Measurements from ENCODE around the gene NOL6.

NOL6 gene

DNA sequence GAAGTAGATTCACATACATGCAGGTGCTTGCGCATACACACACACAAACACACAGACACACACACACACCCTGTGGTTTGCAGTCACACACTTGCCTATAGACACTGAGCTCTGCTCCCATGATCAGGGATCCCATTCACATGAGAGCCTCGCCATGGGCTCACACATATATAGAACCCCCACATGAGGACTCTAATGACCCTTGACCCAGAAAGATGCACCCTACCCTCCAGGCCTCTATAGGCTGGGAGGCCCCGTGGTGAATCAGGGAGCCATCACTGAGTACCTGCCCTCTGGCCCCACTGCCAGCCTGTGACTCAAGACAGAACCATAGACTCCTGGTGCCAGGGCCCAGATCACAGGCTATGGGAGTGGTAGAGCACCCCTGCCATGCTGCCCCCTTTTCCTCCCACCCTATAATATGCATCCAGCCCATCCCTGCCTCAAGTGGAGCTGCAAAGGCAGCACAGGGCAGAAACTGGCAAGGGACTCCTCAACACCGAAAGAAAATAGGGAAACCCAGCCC is 23.0 kb downstream of the NOL6 start:
- no peak for DNase-seq (ENCODE audit: low read depth, low spot score)

GRCh38 chr9:33449715-33450114 is 24.0 kb downstream of the NOL6 start:
- no peak for DNase-seq (ENCODE audit: low read depth, low spot score)

DNA sequence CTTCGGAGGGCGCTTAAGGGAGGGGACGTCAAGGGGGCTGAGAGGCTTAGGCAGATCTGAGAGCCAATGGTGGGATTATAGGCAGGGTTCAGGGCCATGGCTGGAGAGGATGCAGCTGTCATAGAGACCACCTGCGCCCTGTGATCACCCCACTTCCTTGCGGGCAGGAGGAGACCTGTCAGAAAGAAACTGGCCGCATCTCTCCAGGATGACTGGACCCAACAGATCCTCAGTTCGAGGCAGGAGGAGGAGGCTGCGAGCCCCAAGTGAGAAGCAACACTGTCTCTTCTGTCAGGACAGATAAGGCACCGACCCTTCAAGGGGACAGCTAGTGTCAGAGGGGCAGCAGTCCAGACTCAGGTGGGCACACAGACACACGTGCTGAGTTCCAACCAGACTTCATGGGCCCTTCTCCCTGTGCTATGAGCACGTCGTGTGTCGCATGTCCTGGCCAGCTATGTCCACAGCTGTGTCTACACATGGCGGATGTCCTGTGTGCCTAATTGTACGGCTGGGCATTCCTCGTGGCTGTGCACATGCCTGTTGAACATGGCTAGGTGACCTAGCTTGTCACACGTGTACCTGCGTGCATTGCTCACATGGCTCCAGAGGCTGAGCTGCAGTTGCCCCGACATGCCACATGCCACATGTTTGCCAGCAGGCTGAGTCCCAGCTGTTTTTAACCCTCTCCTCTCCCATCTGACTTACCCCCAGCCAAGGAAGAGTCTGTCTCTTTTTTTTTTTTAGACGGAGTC is 25.7 kb downstream of the NOL6 start:
- no peak for DNase-seq (ENCODE audit: low read depth, low spot score)

DNA sequence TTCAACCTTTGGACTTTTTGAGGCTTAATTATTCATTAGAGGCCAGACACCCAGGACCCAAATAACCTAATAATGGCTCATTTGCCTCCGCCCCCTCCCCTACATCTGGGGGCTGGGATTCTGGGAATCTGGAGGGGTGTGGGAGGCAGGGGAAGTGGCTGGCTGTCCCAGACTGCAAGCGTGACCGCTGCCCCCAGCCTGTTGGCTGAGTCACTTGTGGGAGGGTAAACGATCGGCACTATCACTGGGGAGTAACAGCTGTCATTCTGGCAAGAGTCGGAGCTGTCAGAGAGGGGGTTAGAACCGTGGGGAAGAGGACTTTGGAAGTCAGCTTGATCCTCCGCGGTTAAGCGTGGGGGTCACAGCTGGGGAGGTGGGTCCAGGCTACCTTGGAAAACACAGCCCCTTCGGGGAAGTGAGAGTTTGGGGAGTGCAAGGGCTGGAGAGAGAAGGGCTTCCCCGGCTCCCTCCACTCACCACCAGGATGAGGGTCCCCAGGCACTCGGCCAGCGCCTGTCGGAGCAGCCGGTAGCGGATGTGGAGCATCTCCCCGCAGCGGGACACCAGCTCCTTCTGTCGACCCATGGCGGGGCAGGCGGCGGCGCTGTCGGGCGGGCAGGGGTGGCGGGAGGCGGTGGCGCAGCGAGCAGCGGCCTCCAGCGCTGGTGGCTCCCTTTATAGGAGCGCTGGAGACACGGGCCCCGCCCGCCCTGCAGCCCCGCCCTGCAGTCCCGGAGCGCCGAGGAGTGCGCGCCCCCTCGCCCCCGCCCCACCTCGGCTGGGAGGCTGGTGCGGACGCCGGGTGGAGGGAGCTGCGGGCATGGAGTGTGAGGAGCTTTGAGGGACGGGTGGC is 26.6 kb downstream of the NOL6 start, which contains the start of gene AQP3:
TSS of gene AQP3 (minus strand) at position 648 of the 853 bp plus-strand sequence. CDS start at position 585, 63 bp downstream.
- DNase-seq (ENCODE audit: low read depth, low spot score) = peak; percentile 78

DNA sequence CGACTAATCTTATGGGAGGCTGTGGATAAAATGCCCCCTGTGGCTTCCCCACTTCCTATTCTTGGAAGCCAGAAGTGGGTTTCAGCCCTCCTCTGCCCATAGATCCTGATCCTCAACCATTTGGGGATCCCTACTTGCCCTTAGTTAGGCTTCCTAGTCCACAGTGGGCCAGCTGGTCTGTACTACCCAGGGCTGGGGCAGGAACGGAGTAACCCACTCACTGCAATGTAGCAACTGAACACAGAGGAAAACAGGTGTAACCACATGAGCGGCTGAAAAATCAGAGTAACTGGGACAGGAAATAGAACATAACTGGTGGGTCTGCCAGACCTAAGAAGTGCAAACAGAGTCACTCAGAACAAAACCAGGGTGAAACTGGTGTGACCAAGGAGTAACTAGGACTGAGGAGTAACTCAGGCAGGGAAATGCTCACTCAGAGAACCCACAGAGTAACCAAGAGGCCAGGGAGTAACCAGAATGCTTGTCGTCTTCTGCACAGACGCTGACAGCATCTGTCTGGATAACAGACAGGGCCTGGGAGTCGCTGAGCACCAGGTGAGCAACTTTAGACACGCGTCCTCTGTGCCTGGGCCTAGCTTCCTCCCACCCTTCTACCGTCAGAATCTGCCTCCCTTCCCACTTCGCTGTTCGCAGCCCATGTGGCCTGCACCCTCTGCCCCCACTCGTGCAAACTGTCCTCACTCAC is 27.3 kb downstream of the NOL6 start:
- no peak for DNase-seq (ENCODE audit: low read depth, low spot score)

DNA sequence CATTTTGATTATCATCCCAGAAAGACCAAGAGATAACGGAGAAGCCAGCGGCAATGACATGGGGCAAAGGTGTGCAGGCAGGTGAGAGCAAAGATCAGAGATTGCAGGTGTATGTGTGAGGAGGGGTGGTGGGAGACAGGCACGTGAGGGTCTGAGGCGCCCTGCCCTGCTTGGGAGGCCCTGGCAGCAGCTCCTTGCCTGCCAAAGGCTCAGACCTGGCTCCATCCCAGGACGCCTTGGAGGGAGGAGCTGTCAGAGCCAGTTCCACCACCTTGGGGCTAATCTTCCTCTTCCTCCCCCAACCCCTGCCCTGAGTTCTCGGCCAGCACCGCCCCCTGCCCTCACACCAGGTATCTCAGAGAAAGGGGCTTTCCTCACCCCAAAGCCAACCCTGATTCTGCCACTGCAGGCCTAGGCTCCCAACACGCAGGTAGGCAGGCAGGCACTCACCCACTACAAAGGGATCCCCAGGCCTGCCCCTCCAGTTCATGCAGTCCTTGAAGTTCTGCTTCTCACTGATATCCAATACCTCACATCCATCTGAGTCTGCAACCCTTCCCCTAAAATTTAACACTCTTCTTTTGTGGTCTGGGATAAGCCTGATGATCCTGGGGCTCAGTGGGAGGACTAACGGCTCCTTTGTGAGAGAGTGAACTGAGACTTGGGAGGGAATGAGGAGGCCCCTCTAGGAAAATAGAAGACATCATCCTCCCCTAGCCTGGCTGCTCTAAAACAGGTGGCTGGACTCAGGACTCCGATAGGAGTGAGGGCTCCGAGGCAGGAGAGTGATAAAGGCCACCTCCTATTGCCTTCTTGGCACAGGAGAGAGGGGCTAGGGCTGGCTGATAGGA is 28.1 kb downstream of the NOL6 start:
- no peak for DNase-seq (ENCODE audit: low read depth, low spot score)

GRCh38 chr9:33443464-33444154 is 30.1 kb downstream of the NOL6 start:
- DNase-seq (ENCODE audit: low read depth, low spot score) = peak; percentile 23

DNA sequence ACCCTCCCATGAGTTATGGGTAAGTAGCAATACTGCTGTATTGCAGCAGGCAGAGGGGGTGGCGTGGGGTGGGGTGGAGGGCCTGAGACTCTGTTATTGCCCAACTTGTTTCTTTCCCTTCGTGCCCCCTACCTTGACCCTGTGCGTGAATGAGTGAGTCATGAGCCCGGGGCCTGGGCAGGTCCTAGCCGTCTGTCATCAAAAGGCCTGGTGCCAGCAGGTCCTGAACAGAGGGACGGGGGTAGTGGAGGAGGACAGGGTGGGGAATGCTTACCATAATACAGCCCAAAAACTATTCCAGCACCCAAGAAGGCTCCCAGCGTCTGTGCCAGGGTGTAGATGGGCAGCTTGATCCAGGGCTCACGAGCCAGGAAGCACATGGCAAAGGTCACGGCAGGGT is 30.7 kb downstream of the NOL6 start:
- no peak for DNase-seq (ENCODE audit: low read depth, low spot score)

- DNase-seq (ENCODE audit: low read depth, low spot score) = no peak
Observed at GRCh38 chr9:33442125-33442524, 31.6 kb downstream of the NOL6 start.

GRCh38 chr9:33440609-33441008 is 33.1 kb downstream of the NOL6 start:
- no peak for DNase-seq (ENCODE audit: low read depth, low spot score)

GRCh38 chr9:33440204-33440603 is 33.5 kb downstream of the NOL6 start:
- DNase-seq (ENCODE audit: low read depth, low spot score) = no peak

GRCh38 chr9:33439731-33440130 is 34.0 kb downstream of the NOL6 start:
- peak; percentile 61 for DNase-seq (ENCODE audit: low read depth, low spot score)

DNA sequence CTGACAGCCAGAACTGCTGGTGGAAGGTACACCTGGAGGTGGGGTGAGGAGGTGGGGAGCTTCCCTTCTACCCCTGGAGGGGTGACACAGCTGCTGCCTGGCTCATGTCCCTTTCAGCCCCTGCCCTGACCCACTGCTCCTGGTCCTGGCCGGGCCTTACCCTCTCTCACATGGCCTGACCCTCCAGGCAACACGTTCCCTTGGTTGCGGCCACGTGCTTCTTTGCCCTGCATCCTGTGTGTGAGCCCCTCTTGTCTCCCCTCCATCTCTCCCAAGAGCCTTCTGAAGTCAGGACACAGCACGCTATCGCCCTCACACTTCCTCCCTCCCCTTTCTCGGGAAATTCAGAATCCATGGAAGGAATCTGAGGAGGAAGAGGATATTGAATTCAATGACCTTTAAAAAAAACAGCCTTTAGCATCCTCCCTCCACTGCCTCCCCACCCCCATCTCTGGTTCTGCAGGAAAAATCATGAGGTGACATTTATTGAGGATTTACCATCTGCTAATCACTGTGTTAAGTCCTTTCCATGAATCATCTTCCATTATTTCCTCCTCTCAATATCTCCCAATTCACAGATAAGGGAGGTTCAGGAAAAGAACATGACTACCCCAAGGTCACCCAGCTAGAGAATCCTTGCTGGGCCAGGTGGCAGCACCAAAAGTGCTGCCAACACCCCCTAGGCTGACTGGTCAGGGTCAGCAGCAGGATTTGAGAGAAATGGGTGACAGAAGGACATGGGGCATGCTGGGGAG is 34.6 kb downstream of the NOL6 start:
- DNase-seq (ENCODE audit: low read depth, low spot score) = no peak

DNA sequence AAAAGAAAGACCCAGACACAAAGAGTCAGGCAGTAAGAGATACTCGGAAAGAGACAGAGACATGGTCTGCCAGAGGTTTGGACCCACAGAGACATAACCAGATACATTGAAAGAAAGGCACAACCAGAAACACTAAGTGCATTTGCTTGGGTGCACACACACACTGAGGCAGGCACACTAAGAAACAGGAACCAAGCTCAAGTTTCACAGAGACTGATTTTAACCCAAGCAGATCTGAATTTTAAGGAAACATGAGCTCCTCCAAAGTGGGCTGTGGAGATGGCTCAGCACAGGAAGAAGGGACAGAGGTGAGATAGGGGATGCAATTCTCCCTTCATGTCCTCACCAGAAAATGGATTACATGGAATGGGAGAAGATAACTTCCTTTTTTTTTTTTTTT is 35.8 kb downstream of the NOL6 start:
- no peak for DNase-seq (ENCODE audit: low read depth, low spot score)

DNA sequence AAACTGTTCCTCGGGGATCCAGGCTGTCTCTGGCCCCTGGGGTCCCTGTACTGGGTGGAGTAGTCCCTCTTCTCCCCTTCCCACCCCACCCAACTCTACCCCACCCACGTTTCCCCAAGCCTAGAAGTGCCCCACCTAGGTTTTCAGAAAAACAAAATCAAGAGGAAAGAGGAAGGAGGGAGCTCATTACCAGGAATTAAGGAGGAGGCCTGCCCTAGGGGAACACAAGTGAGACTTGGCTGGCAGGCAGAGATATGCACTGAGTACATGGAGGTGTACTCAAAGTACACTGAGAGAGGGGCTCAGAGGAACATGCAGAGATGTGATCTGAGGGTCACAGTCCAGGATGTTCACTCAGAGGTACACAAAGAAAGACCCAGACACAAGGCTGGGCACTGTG is 36.5 kb downstream of the NOL6 start:
- DNase-seq (ENCODE audit: low read depth, low spot score) = no peak

DNA sequence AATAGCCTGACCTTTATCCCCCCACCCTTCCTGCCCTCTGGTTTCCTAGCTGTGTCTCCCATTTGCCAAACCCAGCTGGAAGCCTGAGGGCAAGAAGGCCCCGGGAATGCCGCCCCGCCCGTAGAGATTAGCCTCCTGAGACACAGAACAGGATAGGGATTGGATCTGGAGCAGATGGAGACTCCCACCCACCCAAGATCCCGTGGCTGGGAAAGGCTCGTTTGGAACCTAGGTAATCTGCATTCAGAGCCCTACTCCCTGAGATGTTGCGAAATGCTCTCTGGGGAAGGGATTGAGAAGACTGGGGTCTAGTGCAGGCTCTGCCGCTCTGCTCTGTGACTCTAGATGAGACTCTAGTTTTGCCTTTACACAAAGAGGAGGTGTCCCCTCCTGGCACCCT is 37.3 kb downstream of the NOL6 start:
- peak; percentile 94 for DNase-seq (ENCODE audit: low read depth, low spot score)

- peak; percentile 59 for DNase-seq (ENCODE audit: low read depth, low spot score)
Observed at GRCh38 chr9:33435821-33436277, 37.9 kb downstream of the NOL6 start.

- no peak for DNase-seq (ENCODE audit: low read depth, low spot score)
Observed at GRCh38 chr9:33434317-33435105, 39.2 kb downstream of the NOL6 start.

DNA sequence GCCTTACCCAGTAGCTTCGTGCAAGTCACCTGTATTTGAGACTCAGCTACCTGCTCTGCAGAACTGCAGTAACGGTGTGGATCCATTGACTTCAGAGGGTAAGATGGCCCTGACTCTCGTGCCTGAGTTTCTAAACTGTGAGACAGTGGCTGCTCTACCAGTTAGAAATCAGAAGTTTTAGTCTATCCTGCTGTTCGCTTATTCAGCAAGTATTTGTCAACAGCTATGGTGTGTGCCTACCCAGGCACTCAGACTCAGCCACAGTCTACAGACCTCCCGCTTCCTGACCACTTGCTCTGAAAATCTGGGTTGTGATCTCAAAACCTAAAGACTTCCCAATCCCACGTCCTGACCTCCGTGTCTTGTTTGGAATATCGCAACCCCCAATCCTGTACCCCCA is 39.9 kb downstream of the NOL6 start:
- DNase-seq (ENCODE audit: low read depth, low spot score) = no peak
